Stimulated activated naive CD8-positive, alpha-beta T cell treated with anti-CD3 and anti-CD28 coated beads, Interleukin-15, Interleukin-2, amounts not matched to agents 100 ng/mL and 50 ng/mL, for 24 hours (primary cell): ENCODE measurements around the gene TRIM45.
A peak's percentile ranks its signal among the peaks of the same experiment; 100 is the strongest.
"Not testable (repeated sequence)": the region's sequence is repeated elsewhere in the genome, so short reads cannot be mapped to it uniquely, and the experiment has no call there.

ENCODE experiments used
- H3K27ac Mint-ChIP-seq: one replicate; pipeline ENCODE4 v1.8.0; 2021; ENCODE audit warnings: mild to moderate bottlenecking, mixed read lengths
- H3K27me3 Mint-ChIP-seq: one replicate; pipeline ENCODE4 v1.8.0; 2021; ENCODE audit warnings: mixed read lengths
- H3K36me3 Mint-ChIP-seq: one replicate; pipeline ENCODE4 v1.8.0; 2021; ENCODE audit warnings: low read depth, mixed read lengths
- H3K4me1 Mint-ChIP-seq: one replicate; pipeline ENCODE4 v1.8.0; 2021; ENCODE audit warnings: low read depth, mixed read lengths
- H3K4me3 Mint-ChIP-seq: one replicate; pipeline ENCODE4 v1.8.0; 2021; ENCODE audit warnings: mild to moderate bottlenecking, mixed read lengths
- H3K9me3 Mint-ChIP-seq: one replicate; pipeline ENCODE4 v1.8.0; 2021; ENCODE audit warnings: mixed read lengths

Gene TRIM45

GRCh38 chr1:117143172-117143571 is 21.6 kb upstream of the TRIM45 start:
- Mint-ChIP-seq H3K36me3 (no peaks in the 10 kb centered on the region), H3K4me1 (no peaks in the 10 kb centered on the region), H3K9me3 (no peaks in the 10 kb centered on the region), H3K4me3 (no peak overlapping the region), H3K27me3 (peaks cover 10% of the 10 kb centered on the region), H3K27ac (no peak overlapping the region)

- Mint-ChIP-seq H3K4me3 (no peak overlapping the region), H3K9me3 (no peaks in the 10 kb centered on the region), H3K27me3 (peaks cover 10% of the 10 kb centered on the region), H3K4me1 (no peaks in the 10 kb centered on the region), H3K27ac (no peak overlapping the region), H3K36me3 (no peaks in the 10 kb centered on the region)
These were observed 20.7 kb upstream of the TRIM45 start for GRCh38 chr1:117142200-117142599.

DNA sequence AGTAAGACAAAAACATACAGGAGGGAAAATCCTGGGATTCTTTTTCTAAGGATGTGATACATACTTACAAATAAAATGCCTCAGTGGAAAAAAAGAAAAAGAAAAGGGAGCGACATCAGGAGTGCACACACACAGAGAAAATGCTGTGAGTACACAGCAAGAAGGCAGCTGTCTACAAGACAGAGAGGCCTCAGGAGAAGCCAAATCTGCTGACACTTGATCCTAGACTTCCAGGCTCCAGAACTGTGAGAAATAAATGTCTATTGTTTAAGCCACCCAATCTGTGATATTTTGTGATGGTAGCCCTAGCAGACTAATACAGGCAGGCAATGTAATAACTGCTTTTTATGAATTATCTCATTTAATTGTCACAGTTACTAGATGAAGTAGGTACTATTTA is 17.0 kb upstream of the TRIM45 start:
- H3K27ac Mint-ChIP-seq: no peak overlapping the region
- H3K27me3 Mint-ChIP-seq: peaks cover 8% of the 10 kb centered on the region
- H3K4me1 Mint-ChIP-seq: no peaks in the 10 kb centered on the region
- no peaks in the 10 kb centered on the region for H3K9me3 Mint-ChIP-seq
- H3K36me3 Mint-ChIP-seq: no peaks in the 10 kb centered on the region
- no peak overlapping the region for H3K4me3 Mint-ChIP-seq

- H3K9me3 Mint-ChIP-seq: no peaks in the 10 kb centered on the region
- H3K4me3 Mint-ChIP-seq: no peak overlapping the region
- no peaks in the 10 kb centered on the region for H3K4me1 Mint-ChIP-seq
- peaks cover 12% of the 10 kb centered on the region for H3K27me3 Mint-ChIP-seq
- no peaks in the 10 kb centered on the region for H3K36me3 Mint-ChIP-seq
- no peak overlapping the region for H3K27ac Mint-ChIP-seq
These were observed 16.6 kb upstream of the TRIM45 start for GRCh38 chr1:117138106-117138505.

GRCh38 chr1:117137281-117137855 is 15.8 kb upstream of the TRIM45 start:
- H3K36me3 Mint-ChIP-seq: no peaks in the 10 kb centered on the region
- no peak overlapping the region for H3K27ac Mint-ChIP-seq
- H3K4me3 Mint-ChIP-seq: no peak overlapping the region
- H3K9me3 Mint-ChIP-seq: no peaks in the 10 kb centered on the region
- peaks cover 13% of the 10 kb centered on the region for H3K27me3 Mint-ChIP-seq
- no peaks in the 10 kb centered on the region for H3K4me1 Mint-ChIP-seq

DNA sequence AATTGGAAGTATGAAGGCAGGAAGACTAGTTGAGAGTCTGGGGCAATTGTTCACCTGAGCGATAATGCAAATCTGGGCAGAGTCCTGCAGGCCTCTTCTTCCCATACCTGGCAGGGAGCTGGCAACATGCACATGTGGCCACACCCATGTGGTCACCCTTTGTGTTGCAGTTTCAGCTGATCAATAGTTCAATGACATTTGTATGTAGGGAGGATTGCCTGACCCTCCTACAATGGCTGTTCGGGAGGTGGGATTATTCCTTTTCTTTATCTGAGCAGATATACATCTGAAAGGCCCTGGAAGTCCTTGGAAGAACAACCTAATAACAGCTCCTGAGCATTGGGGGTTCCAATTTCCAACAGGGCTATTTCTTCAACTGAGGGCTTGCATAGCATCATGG is 15.2 kb upstream of the TRIM45 start:
- Mint-ChIP-seq H3K27me3 (peaks cover 13% of the 10 kb centered on the region), H3K4me1 (no peaks in the 10 kb centered on the region), H3K9me3 (no peaks in the 10 kb centered on the region), H3K27ac (no peak overlapping the region), H3K36me3 (no peaks in the 10 kb centered on the region), H3K4me3 (no peak overlapping the region)

- peaks cover 13% of the 10 kb centered on the region for H3K27me3 Mint-ChIP-seq
- H3K9me3 Mint-ChIP-seq: no peaks in the 10 kb centered on the region
- H3K4me3 Mint-ChIP-seq: no peak overlapping the region
- H3K27ac Mint-ChIP-seq: no peak overlapping the region
- no peaks in the 10 kb centered on the region for H3K36me3 Mint-ChIP-seq
- H3K4me1 Mint-ChIP-seq: no peaks in the 10 kb centered on the region
These were observed 13.8 kb upstream of the TRIM45 start for GRCh38 chr1:117135329-117135728.

- Mint-ChIP-seq H3K4me1 (no peaks in the 10 kb centered on the region), H3K36me3 (no peaks in the 10 kb centered on the region), H3K27me3 (peaks cover 23% of the 10 kb centered on the region), H3K4me3 (no peak overlapping the region), H3K27ac (no peak overlapping the region), H3K9me3 (no peaks in the 10 kb centered on the region)
These were observed 9.0 kb upstream of the TRIM45 start for GRCh38 chr1:117130526-117130925.

GRCh38 chr1:117128323-117129079 is 7.0 kb upstream of the TRIM45 start:
- Mint-ChIP-seq H3K27ac (no peak overlapping the region), H3K9me3 (no peaks in the 10 kb centered on the region), H3K4me1 (no peaks in the 10 kb centered on the region)

DNA sequence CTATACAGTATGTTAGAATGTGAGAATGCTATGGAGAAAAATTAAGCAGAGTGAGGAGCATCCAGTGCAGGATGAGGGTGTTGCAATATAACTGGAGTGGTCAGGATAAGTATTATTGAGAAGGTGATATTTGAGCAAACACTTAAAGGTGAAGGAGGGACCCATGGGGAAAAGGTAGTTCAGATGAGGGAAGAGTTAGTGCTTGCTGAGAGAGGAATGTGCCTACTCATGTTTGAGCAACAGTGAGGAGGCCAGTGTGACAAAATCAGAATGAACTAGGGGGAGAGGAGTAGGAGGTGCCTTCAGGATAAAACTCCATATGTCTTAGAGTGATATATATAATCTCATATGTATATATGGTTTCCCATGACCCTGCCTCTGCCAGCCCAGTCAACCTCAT is 6.2 kb upstream of the TRIM45 start:
- no peaks in the 10 kb centered on the region for H3K9me3 Mint-ChIP-seq
- H3K4me1 Mint-ChIP-seq: no peaks in the 10 kb centered on the region

More at GRCh38 chr1:117128323-117129079, 7.0 kb upstream of the TRIM45 start:
- no peak overlapping the region for H3K4me3 Mint-ChIP-seq
- H3K27me3 Mint-ChIP-seq: peaks cover 15% of the 10 kb centered on the region
- H3K36me3 Mint-ChIP-seq: no peaks in the 10 kb centered on the region

GRCh38 chr1:117124661-117125060 is 3.1 kb upstream of the TRIM45 start:
- Mint-ChIP-seq H3K4me1 (peaks cover 8% of the 10 kb centered on the region), H3K27me3 (peaks cover 27% of the 10 kb centered on the region), H3K36me3 (no peaks in the 10 kb centered on the region), H3K27ac (no peak overlapping the region), H3K9me3 (no peaks in the 10 kb centered on the region), H3K4me3 (no peak overlapping the region)

More for the DNA sequence above, 6.2 kb upstream of the TRIM45 start:
- Mint-ChIP-seq H3K36me3 (no peaks in the 10 kb centered on the region), H3K4me3 (no peak overlapping the region), H3K27me3 (peaks cover 15% of the 10 kb centered on the region), H3K27ac (no peak overlapping the region)

GRCh38 chr1:117123274-117123673 is 1.7 kb upstream of the TRIM45 start:
- Mint-ChIP-seq H3K4me3 (no peak overlapping the region), H3K9me3 (no peaks in the 10 kb centered on the region), H3K4me1 (peaks cover 8% of the 10 kb centered on the region), H3K36me3 (no peaks in the 10 kb centered on the region), H3K27ac (no peak overlapping the region), H3K27me3 (peaks cover 27% of the 10 kb centered on the region)

- H3K4me3 Mint-ChIP-seq: peak overlapping the region; percentile 51
- H3K27ac Mint-ChIP-seq: peak overlapping the region; percentile 23
- H3K9me3 Mint-ChIP-seq: no peaks in the 10 kb centered on the region
- no peaks in the 10 kb centered on the region for H3K36me3 Mint-ChIP-seq
- peaks cover 24% of the 10 kb centered on the region for H3K27me3 Mint-ChIP-seq
- H3K4me1 Mint-ChIP-seq: peaks cover 8% of the 10 kb centered on the region
These were observed 929 bp upstream of the TRIM45 start for GRCh38 chr1:117122330-117123025.

DNA sequence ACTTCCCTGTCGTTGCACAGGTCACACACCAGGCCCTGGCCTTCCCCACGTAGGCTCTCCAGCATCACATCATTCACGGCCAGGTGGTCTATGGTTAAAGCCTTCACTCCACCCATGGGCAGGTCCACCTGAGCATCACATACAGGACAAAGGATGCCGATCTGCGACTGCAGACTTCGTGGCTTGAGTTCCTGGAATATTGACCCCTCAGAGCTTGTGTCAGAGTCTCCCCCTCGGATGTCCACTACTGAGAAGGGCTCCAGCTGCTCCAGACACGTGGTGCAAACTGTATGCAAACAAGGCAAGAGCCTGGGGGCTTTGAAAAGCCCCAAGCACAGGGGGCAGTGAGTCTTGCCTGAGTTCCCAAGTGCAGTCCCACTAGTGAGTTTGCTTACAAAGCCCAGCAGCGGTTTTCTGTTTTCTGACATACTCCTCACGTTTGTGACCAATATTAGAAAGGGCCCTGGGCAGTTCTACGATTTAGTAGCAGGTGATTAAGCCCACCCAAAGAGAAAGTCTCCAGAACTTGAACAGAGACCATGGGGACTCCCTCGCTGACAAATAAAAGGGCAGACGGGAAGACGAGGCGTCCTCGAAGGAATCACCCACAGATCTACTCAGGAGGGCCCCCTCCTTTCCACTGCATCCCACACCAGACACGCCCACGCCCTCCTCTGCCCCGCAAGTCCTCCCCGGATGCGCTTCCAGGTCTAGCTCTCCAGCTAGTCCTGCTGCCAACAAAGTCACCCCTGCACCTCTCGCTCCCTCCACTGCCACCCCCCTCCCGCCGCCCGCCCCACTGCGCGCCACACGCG is 568 bp downstream of the TRIM45 start:
- H3K27me3 Mint-ChIP-seq: peaks cover 17% of the 10 kb centered on the region
- peaks cover 8% of the 10 kb centered on the region for H3K4me1 Mint-ChIP-seq
- H3K36me3 Mint-ChIP-seq: no peaks in the 10 kb centered on the region
- H3K27ac Mint-ChIP-seq: peak overlapping the region; percentile 74
- no peaks in the 10 kb centered on the region for H3K9me3 Mint-ChIP-seq
- peak overlapping the region; percentile 78 for H3K4me3 Mint-ChIP-seq

DNA sequence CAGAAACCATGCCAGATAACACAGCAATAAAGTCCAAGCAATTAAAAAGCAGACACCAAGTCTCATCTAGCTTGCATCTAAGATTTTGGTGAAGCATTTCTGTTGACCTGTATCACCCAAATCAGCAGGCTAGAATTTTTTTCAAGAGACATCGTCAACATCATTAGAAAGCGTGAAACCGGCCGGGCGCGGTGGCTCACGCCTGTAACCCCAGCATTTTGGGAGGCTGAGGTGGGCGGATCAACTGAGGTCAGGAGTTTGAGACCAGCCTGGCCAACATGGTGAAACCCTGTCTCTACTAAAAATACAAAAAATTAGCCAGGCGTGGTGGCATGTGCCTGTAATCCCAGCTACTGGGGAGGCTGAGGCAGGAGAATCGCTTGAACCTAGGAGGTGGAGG is 2.4 kb downstream of the TRIM45 start:
- not testable (repeated sequence) for H3K9me3 Mint-ChIP-seq, H3K27ac Mint-ChIP-seq, H3K4me1 Mint-ChIP-seq, H3K4me3 Mint-ChIP-seq, H3K36me3 Mint-ChIP-seq
- peaks cover 17% of the 10 kb centered on the region for H3K27me3 Mint-ChIP-seq
